ENCODE results near the gene KCNAB1.

- TF ChIP-seq CTCF (conservative IDR thresholded peaks at IDR 0.05; ENCODE audit: low read length) (no peak), EZH2phosphoT487 (IDR thresholded peaks at IDR 0.05; ENCODE audit: borderline replicate concordance) (no peak)
Measured at GRCh38 chr3:156353563-156353962, 233.2 kb downstream of the KCNAB1 start.

Measured in Loucy (cell line).